ENCODE measurements around the gene PRAMEF17. TPM values are rescaled to one million over a fixed set of nuclear protein-coding genes. Genes with fewer than 3 reads are reported as not detected.
"Not testable (repeated sequence)": the region's sequence is repeated elsewhere in the genome, so short reads cannot be mapped to it uniquely, and the experiment has no call there.

PRAMEF17 gene
- total RNA-seq, 3 donors from 2014 or later (not counting 1 experiment from before 2014, with no cell fraction given) = not detected

GRCh38 chr1:13407811-13408210 lies 18.4 kb downstream of the PRAMEF17 start:
- Mint-ChIP-seq H3K27ac (no peak overlapping the region), H3K27me3 (ENCODE audit: low read depth in 2 of 2) (peaks cover 0 to 8% of the 10 kb centered on the region in 2 donors), H3K9me3 (no peaks in the 10 kb centered on the region), H3K36me3 (no peaks in the 10 kb centered on the region), H3K4me1 (no peaks in the 10 kb centered on the region), H3K4me3 (no peak overlapping the region)
- ATAC-seq = no peak
- intact Hi-C loops (cut with micrococcal nuclease) = no loop called here
- 70% methylated on average over 4 of the region's 4 CpGs for WGBS (ENCODE audit: insufficient coverage)
- TF ChIP-seq CTCF (IDR thresholded peaks at IDR 0.05) = no peak
- no peaks in the 10 kb centered on the region for H3K4me1 ChIP-seq (ENCODE audit: control insufficient read depth, insufficient read depth, low read length)
- H3K9me3 ChIP-seq (ENCODE audit: control insufficient read depth, insufficient read depth, low read length) = no peaks in the 10 kb centered on the region
- H3K27me3 ChIP-seq (ENCODE audit: control insufficient read depth, insufficient read depth, low read length) = no peaks in the 10 kb centered on the region
- no peak for DNase-seq
- H3K27ac ChIP-seq (ENCODE audit: low read length) = no peak overlapping the region
- no peak overlapping the region for H3K4me3 ChIP-seq (ENCODE audit: low read length)
- H3K36me3 ChIP-seq (ENCODE audit: control insufficient read depth, insufficient read depth, low read length) = no peaks in the 10 kb centered on the region

- intact Hi-C loops (cut with micrococcal nuclease); H3K27ac ChIP-seq (ENCODE audit: low read length); H3K27ac Mint-ChIP-seq; H3K4me1 Mint-ChIP-seq; H3K4me3 ChIP-seq (ENCODE audit: low read length); H3K27me3 ChIP-seq (ENCODE audit: control insufficient read depth, insufficient read depth, low read length); ATAC-seq; H3K9me3 ChIP-seq (ENCODE audit: control insufficient read depth, insufficient read depth, low read length); DNase-seq; H3K4me3 Mint-ChIP-seq; H3K4me1 ChIP-seq (ENCODE audit: control insufficient read depth, insufficient read depth, low read length); H3K36me3 ChIP-seq (ENCODE audit: control insufficient read depth, insufficient read depth, low read length); H3K36me3 Mint-ChIP-seq; H3K9me3 Mint-ChIP-seq: not testable (repeated sequence)
- no CpG with 5 or more reads among the region's 4 CpGs for WGBS (ENCODE audit: insufficient coverage)
- peaks cover 0 to 12% of the 10 kb centered on the region in 2 donors for H3K27me3 Mint-ChIP-seq (ENCODE audit: low read depth in 2 of 2)
These were observed 20.7 kb downstream of the PRAMEF17 start, which contains the start of gene PRAMEF20 for GRCh38 chr1:13410150-13410549. Gene PRAMEF20, plus strand, starts transcription at chr1:13410450. Its CDS starts 5,905 bp downstream, at chr1:13416355.

GRCh38 chr1:13430495-13430894 lies 41.1 kb downstream of the PRAMEF17 start:
- Histone ChIP-seq H3K4me3 (ENCODE audit: low read length) (no peak overlapping the region), H3K36me3 (ENCODE audit: control insufficient read depth, insufficient read depth, low read length) (no peaks in the 10 kb centered on the region), H3K4me1 (ENCODE audit: control insufficient read depth, insufficient read depth, low read length) (no peaks in the 10 kb centered on the region), H3K27me3 (ENCODE audit: control insufficient read depth, insufficient read depth, low read length) (no peaks in the 10 kb centered on the region), H3K9me3 (ENCODE audit: control insufficient read depth, insufficient read depth, low read length) (no peaks in the 10 kb centered on the region), H3K27ac (ENCODE audit: low read length) (no peak overlapping the region)
- Mint-ChIP-seq H3K36me3 (no peaks in the 10 kb centered on the region), H3K4me1 (no peaks in the 10 kb centered on the region), H3K27ac (no peak overlapping the region), H3K9me3 (no peaks in the 10 kb centered on the region), H3K27me3 (ENCODE audit: low read depth in 2 of 2) (no peaks in the 10 kb centered on the region), H3K4me3 (no peak overlapping the region)
- WGBS (ENCODE audit: insufficient coverage) = 91% methylated on average over 13 of the region's 13 CpGs
- no peak for ATAC-seq
- intact Hi-C loops (cut with micrococcal nuclease) = no loop called here
- no peak for DNase-seq
- no peak for TF ChIP-seq CTCF (IDR thresholded peaks at IDR 0.05)

- intact Hi-C loops (cut with micrococcal nuclease) = no loop called here
- 69% methylated on average over 3 of the region's 3 CpGs for WGBS (ENCODE audit: insufficient coverage)
- H3K4me1 ChIP-seq (ENCODE audit: control insufficient read depth, insufficient read depth, low read length) = no peaks in the 10 kb centered on the region
- no peaks in the 10 kb centered on the region for H3K27me3 ChIP-seq (ENCODE audit: control insufficient read depth, insufficient read depth, low read length)
- TF ChIP-seq CTCF (IDR thresholded peaks at IDR 0.05) = no peak
- H3K9me3 ChIP-seq (ENCODE audit: control insufficient read depth, insufficient read depth, low read length) = no peaks in the 10 kb centered on the region
- Mint-ChIP-seq H3K36me3 (no peaks in the 10 kb centered on the region), H3K4me1 (no peaks in the 10 kb centered on the region), H3K27me3 (ENCODE audit: low read depth in 2 of 2) (no peaks in the 10 kb centered on the region), H3K27ac (no peak overlapping the region), H3K4me3 (no peak overlapping the region), H3K9me3 (no peaks in the 10 kb centered on the region)
- no peak for DNase-seq
- no peak overlapping the region for H3K27ac ChIP-seq (ENCODE audit: low read length)
- no peak for ATAC-seq
- H3K4me3 ChIP-seq (ENCODE audit: low read length) = no peak overlapping the region
- no peaks in the 10 kb centered on the region for H3K36me3 ChIP-seq (ENCODE audit: control insufficient read depth, insufficient read depth, low read length)
These were observed 42.8 kb downstream of the PRAMEF17 start for GRCh38 chr1:13432251-13432650.

- H3K27me3 ChIP-seq (ENCODE audit: control insufficient read depth, insufficient read depth, low read length); H3K4me1 Mint-ChIP-seq; H3K4me1 ChIP-seq (ENCODE audit: control insufficient read depth, insufficient read depth, low read length); H3K4me3 ChIP-seq (ENCODE audit: low read length); H3K9me3 ChIP-seq (ENCODE audit: control insufficient read depth, insufficient read depth, low read length); H3K36me3 Mint-ChIP-seq; ATAC-seq; H3K9me3 Mint-ChIP-seq; H3K27me3 Mint-ChIP-seq (ENCODE audit: low read depth in 2 of 2); H3K36me3 ChIP-seq (ENCODE audit: control insufficient read depth, insufficient read depth, low read length); DNase-seq; H3K27ac Mint-ChIP-seq; H3K4me3 Mint-ChIP-seq; H3K27ac ChIP-seq (ENCODE audit: low read length); intact Hi-C loops (cut with micrococcal nuclease): not testable (repeated sequence)
- 92% methylated on average over 32 of the region's 32 CpGs for WGBS (ENCODE audit: insufficient coverage)
These were observed 44.4 kb downstream of the PRAMEF17 start for GRCh38 chr1:13433694-13434358.

All from natural killer cell (primary cell).